ENCODE measurements around the gene GAPDHS.

GAPDHS gene

DNA sequence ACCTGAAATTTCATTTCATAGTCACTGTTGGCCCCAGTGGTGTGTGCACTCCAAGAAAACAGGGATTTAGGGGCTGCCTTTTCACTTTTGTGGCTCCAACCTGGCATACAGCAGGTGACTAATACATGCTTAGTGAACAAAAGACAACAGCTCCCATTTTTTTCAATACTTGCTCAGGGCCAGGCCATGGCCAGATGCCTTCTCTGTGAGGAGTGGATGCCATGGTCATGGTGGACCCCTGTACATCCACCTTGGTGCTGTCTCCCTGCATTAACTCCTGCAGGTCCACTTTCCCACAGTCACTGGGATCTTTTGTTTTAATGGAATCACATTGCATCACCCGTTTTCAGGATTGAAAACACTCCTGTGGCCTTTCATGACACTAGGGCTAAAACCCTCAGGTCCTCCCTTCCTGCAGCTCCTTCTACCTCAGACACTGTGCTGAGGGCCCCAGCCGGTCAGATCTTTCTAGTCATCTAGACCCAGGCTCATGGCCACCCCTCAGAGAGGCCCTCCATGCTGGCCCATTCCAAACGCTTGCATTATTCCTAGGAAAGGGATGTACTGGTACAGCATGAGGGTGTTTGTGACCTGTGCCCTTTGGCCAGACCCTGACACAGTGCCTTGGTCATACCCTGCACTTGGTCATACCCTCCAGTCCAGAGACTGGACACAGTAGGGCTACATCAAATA, 11.0 kb downstream of the GAPDHS start:
- peak overlapping the region; percentile 96 for H3K4me3 ChIP-seq (replicated peaks; ENCODE audit: low read depth, low read length)
- TF ChIP-seq, protein P1, sequence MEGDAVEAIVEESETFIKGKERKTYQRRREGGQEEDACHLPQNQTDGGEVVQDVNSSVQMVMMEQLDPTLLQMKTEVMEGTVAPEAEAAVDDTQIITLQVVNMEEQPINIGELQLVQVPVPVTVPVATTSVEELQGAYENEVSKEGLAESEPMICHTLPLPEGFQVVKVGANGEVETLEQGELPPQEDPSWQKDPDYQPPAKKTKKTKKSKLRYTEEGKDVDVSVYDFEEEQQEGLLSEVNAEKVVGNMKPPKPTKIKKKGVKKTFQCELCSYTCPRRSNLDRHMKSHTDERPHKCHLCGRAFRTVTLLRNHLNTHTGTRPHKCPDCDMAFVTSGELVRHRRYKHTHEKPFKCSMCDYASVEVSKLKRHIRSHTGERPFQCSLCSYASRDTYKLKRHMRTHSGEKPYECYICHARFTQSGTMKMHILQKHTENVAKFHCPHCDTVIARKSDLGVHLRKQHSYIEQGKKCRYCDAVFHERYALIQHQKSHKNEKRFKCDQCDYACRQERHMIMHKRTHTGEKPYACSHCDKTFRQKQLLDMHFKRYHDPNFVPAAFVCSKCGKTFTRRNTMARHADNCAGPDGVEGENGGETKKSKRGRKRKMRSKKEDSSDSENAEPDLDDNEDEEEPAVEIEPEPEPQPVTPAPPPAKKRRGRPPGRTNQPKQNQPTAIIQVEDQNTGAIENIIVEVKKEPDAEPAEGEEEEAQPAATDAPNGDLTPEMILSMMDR (IDR thresholded peaks at IDR 0.05; ENCODE audit: low read depth, low read length, missing control alignments): no peak
- no peak for DNase-seq (ENCODE audit: extremely low read depth, low read depth)

DNA sequence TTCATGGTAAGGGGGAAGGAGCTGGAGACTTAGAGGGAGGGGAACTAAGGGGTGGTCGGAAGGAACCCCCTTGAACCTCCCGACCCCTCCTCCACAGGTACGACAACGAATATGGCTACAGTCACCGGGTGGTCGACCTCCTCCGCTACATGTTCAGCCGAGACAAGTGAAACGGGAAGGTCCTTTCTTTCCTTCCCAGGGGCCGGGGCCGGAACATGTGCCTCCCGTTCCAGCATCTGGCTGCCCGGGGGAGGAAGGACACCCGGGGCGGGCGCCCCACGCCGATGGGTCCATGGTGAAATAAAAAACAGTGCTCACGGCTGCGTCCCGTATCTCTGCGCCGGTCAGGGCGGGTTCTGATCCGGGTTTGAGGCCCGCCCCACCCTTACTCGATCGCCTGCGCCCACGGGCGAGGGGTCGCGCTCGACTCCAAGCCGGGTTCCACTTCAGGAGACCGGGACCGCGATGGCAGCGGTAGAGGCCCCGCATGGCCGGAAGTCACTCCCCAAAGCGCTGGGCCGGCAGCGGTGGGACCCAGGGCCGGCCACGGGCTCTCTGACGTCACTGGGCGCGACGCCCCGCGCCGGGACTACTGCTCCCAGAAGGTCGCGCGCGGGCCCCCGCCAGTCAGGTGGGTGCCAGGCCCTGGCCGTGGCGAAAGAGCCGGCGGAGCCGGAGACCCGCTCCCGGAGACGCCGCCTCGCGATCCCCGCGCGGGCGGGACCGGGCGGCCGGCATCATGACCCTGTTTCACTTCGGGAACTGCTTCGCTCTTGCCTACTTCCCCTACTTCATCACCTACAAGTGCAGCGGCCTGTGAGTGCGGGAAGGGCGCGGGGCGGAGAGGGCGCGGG, 12.0 kb downstream of the GAPDHS start, which contains the start of gene TMEM147:
Gene TMEM147 (plus strand): TSS at position 626 of the 854 bp plus-strand sequence. CDS start 114 bp downstream, at position 740.
- DNase-seq (ENCODE audit: extremely low read depth, low read depth): peak; percentile 38
- TF ChIP-seq, protein P1 (IDR thresholded peaks at IDR 0.05; ENCODE audit: low read depth, low read length, missing control alignments): no peak
- H3K4me3 ChIP-seq (replicated peaks; ENCODE audit: low read depth, low read length): peak within 1 kb of the TSS; percentile 96

DNA sequence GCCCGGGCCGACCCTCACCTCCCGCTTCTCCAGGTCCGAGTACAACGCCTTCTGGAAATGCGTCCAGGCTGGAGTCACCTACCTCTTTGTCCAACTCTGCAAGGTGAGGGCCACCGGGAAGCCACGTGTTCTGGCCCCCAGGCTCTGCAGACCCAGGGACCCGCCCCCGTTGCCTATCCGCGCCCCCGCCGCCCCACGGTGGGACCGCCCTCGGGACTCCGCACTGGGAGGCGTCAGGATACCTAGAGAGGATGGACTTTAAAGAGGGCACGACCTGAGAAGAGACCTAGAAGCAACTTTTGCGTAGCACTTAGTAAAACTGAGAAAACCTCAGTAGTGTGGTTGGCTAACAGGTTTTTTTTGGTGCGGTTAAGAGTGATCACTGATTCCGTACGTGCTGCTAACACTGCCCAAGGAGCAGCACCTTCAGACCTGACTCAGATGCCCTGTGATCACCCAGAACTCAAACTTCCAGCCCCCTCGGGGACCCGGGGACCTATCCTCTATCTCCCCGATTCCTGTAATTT, 12.7 kb downstream of the GAPDHS start:
- DNase-seq (ENCODE audit: extremely low read depth, low read depth): no peak
- TF ChIP-seq, protein P1 (IDR thresholded peaks at IDR 0.05; ENCODE audit: low read depth, low read length, missing control alignments): no peak
- peak overlapping the region; percentile 96 for H3K4me3 ChIP-seq (replicated peaks; ENCODE audit: low read depth, low read length)

DNA sequence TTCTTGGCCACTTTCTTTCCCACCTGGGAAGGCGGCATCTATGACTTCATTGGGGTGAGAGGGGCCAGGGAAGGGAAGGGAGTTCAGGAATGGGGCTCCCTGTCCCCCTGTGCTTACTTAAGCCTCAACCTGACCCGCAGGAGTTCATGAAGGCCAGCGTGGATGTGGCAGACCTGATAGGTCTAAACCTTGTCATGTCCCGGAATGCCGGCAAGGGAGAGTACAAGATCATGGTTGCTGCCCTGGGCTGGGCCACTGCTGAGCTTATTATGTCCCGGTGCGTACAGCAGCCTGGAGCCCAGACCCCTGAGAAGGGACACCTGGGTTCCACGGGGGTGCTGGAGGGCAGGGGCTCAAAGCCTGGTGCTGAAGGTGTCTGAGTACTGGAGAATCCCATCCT, 13.3 kb downstream of the GAPDHS start:
- TF ChIP-seq, protein P1 (IDR thresholded peaks at IDR 0.05; ENCODE audit: low read depth, low read length, missing control alignments): no peak
- no peak for DNase-seq (ENCODE audit: extremely low read depth, low read depth)
- peak overlapping the region; percentile 96 for H3K4me3 ChIP-seq (replicated peaks; ENCODE audit: low read depth, low read length)

DNA sequence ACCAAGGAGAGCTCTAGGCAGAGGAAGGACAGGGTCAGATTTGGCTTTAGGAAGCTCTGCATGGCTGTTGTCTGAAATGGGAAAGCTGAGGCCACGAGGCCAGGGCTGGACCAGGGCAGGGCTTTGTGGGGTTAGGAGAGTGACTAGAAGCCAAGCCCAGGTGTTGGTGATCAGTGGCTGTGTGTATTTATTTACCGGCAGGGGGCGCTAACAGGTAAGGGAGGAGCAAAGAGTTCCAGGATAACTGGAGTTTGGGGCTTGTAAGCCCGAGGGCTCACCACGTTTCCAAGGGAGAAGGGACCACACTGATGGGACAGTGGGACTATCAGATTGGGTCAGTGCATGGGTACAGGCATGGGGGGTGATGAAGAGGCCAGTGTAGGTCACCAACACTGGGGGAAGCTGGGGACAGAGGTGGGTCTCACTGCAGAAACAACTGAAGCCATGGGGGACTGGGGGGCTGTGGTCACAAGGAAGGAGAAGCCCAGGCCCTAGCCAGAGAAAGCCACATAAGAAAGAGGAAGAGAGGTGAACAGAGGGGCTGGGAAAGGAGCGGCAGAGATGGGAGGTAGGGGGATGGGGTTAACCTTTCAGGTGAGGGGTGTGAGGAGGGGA, 16.0 kb downstream of the GAPDHS start:
- no peak for DNase-seq (ENCODE audit: extremely low read depth, low read depth)
- no peak overlapping the region for H3K4me3 ChIP-seq (replicated peaks; ENCODE audit: low read depth, low read length)
- TF ChIP-seq, protein P1 (IDR thresholded peaks at IDR 0.05; ENCODE audit: low read depth, low read length, missing control alignments): peak; percentile 72

DNA sequence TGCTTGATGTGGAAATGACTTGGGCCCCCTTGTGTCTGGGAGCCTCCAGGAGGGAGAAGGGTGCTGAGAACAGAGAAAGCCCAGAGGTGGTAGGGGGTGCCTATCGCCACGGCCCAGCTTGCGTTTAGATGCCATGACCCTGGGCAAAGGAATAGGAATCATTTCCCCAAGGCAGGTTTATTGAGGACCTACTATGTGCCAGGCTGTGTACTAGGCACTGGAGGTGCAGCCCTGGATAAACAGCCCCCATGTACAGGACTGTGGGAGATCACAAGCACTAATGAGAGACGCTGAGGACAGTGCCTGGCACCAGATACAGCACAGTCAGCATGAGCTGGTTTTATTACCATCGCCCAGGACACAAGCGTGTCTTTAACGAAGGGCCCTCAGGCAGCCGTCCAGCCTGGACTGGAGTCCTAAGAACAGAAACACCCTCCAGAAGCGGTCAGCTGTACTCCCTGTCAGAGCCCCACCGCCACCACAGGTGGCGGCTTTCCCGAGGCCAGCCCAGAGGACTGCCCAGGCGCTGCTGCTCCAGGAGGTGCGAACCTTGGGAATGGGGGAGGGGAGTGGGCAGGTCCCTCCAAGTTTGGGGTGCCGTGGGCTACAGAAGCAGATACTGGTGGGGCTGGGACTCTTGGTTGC, 16.7 kb downstream of the GAPDHS start:
- DNase-seq (ENCODE audit: extremely low read depth, low read depth): no peak
- no peak overlapping the region for H3K4me3 ChIP-seq (replicated peaks; ENCODE audit: low read depth, low read length)
- TF ChIP-seq, protein P1 (IDR thresholded peaks at IDR 0.05; ENCODE audit: low read depth, low read length, missing control alignments): no peak
